Islet precursor cell (in vitro differentiated cells): ENCODE measurements around the gene DCUN1D2.
"Not testable (repeated sequence)": the region's sequence is repeated elsewhere in the genome, so short reads cannot be mapped to it uniquely, and the experiment has no call there.

Experiments
- DNase-seq: peaks from one replicate; pipeline ENCODE4 v3.0.0-alpha.2; 2018

The DCUN1D2 gene

DNA sequence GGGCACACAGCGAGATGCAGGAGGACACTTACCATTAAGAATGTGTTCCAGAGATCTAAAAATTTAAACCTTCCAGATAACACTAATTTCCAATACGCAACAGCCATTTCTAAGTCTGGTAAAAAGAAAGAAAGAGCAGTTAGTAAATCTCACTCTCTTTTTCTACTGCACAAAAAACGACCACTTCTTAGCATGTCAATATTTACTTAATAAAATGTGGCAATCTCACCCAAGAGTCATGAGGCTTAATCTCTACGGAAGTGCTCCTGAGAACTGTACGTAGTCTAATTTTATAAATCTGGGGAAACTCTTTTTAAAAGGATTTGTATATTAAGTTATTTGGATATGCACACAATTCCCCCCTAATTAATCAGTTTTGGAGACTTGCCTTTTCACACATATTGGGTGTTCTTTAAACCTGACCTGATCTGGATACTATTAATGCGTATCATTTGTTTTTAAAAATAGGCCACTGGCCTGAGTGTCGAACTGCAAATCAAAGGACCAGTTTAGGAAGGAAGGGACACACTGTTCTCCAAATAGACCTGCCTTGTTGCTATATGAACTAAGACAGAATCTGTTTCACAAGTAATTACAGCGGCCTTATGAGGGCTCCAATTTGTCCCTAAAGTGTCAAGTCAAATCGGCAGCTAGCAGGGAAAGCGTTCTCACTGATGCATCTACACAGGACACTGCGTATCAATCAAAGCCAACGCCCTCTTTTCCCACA, 29.3 kb downstream of the DCUN1D2 start:
- DNase-seq, result no peak

DNA sequence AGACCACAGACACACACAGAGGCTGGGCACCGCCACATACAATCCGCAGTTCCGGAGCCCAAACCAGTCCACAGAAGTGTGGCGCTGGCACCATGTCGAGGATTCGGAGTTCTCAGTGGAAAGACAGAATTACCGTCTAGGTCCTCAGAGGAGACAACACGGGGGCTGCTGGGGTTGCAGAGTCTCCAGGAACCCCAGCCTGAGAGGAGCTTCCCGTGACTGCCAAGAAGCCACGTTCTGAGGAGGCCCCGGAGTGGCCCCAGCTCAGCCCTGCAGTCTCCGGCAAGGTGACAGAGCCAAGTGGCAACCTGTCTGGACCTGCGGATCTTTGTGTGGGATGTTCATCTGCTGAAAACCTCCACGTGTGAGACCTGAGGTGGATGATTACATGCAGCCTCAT, 29.9 kb downstream of the DCUN1D2 start:
- DNase-seq, result no peak

DNA sequence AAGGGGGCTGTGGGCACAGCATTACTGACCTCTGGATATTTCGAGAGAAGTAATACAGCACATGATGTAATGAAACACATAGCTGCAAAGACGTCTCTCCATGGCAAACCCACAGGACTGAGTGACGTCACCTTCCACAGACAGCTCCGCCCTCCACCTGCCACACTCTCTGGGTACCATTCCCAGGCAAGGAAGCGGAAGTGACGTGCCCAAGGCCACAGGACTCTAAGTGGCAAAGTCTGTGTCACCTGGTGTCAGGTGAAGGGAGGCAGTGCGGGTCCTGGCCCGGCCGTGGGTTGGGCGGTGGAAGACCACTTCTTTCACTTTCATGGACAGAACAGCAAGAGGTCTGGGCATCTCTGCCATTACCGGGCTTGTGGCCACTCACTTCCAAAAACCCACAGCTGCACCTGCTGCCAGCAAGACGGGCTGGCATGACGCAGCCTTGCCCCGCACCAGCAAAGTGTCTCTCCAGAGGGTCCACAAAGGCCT, 30.4 kb downstream of the DCUN1D2 start:
- DNase-seq, result no peak

DNA sequence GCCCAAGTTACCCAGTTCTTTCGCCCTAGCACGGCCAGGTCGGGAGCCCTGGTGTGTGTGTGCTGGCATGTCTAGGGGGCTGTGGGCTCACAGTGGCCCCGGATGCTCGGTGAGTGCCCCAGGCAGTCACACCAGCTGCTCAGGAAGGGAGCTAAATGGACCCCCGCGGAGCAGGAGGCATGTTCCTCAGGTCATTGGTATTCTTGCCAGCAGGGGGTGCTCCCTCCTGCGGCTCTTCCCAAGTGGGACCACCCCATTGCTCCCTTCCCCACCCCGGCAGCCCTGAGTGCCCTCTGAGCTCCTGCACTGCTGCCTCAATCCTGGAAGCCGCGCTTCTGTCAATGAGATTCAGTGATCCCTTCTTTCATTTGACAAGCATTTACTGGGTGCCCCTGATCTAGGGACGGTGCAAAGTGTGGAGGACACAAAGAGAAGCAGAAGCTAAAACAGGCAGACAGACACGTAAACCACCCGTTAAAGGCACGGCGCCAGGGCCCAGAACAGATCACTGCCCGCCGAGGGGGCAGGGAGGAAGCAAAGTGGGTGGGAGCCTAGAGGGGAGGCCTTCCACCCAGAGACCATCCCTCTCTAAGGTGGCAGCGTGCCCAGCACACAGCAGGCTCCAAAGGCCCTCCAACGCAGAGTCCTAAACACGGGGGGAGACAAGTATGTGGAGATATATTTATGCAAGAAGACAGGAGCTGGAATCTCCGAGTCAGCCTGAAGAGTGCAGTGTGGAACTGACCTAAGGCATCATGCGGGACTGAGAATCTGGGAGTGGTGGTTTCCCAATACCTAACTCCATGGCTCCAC, 32.1 kb downstream of the DCUN1D2 start:
- peak; percentile 69 for DNase-seq

DNA sequence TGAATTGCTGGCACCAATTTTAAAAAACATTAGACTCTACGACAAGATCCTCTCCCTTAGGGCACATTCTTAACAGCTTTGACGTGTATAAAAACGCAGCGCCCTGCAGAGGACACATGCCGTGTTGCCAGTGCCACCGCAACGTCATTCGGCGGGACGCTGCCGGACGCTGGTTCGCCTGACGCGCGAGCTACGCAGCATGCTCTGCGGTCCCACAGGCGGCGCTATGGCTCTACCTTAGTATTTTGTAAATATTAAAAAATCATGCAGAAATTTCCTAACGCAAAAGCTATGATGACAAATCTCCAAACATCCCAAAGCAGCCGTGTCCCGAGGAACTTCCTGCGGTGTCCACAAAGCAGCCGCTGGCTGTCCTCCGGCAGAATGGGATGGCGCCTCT, 33.0 kb downstream of the DCUN1D2 start:
- DNase-seq, result no peak

DNA sequence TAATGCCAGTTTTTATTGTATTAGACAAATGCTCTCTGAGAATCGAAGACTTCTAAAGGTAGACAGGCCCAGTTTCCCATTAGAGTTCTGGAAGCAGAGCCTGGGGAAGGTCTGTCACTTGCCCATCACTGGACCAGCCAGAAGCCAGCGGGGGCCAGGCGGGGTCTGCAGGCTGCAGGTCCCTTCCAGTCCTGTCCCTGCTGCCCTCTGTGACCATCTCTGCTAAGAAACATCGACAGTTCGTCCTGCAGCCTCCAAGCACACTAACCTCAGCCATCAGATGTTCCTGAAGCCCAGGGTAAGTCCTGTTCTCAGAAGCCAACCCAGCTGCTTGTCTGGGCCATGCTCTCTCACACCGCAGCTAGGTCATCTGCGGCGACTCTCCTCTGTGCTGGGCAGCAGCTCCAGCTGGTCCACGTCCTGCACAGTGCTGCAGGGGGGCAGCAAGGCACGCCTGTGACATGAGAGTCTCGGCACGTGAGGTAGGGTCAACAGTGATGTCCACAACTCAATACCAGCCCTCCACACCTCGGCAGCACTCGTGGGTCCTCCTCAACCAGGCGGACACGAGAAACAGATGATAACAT, 34.3 kb downstream of the DCUN1D2 start:
- no peak for DNase-seq

DNA sequence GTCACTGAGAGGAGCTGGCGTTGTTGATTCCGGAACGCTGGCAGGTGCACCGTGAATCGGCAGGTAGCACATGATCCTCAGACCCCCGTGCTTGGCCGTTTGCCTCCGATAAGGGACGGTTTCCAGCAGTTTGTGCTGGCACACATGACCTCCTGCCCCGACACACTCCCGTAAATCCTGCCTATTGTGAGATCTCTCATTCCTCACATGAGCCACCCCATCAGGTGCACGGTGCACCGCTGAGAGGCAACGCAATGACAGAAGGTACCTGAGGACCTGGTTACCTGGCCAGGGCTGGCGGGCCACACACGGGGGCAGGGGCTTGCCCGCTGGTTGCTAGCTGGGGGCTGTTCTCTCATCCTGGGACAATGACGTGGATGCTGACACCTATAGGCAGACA, 35.1 kb downstream of the DCUN1D2 start:
- DNase-seq, result no peak

DNA sequence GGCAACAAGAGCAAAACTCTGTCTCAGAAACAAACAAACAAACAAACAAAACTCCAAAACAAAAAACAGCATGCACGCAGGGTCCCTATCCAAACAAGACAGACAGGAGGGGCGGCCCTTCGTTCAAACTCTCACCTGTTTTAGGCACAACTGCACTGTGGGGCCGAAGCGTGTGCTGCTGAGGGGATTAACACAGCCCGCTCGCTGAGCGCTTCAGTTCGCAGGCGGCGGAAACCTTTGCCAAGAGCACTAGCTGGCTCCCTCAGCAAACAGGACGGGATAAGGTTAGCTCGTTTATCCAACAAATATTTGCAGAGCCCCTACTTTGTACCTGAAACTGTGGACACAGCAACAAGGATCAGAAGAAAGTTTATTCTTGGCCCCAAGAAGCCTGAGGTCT, 35.6 kb downstream of the DCUN1D2 start:
- no peak for DNase-seq

DNA sequence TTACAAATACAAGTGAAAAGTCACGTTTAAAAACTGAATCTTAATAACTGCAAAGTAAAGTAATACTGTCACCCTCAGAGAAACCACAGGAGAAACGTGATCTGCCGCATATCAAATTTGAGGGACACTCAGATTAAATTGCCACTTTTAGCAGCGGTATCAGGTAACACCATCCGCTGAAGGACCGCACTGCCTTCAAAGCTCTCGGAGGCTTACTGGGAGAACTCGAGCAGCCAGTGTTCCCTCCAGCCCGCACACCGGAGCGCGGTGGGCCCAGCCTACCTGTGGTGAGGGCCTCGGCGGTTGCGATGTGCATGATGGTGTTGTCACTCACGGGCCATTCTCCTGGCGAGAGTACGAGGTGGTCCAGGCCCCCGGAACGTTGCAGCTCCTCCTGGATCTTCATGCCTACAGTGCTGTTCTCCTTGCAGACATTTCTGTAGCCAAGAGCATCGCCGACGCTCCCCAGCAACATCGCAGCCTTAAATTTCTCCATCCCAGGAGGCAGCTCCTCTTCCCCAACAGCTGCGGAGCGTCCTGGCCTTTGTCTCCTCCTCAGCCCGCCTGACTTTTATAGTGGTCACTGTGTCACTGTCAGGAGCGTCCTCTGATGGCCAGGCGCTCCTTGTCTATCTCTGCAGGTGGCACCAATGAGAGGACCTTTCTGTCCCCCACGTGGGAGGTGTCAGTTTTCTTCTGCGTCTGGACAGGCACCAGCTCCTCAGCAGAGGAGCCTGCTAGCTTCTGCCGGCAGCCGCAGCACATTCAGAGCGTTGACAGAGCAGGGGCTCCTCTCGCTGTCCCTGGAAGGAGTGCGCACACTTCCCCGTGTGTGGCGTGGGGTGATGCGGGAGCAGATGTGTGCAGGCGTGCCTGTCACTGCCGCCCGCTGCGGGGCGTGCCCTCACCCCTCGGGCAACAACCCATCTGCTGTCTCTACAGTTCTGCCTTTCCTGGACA, 37.3 kb downstream of the DCUN1D2 start, which contains the start of gene ADPRHL1:
ADPRHL1 (minus strand) TSS at position 547 of the 960 bp plus-strand sequence; CDS start at position 496, 51 bp downstream.
- no peak for DNase-seq

DNA sequence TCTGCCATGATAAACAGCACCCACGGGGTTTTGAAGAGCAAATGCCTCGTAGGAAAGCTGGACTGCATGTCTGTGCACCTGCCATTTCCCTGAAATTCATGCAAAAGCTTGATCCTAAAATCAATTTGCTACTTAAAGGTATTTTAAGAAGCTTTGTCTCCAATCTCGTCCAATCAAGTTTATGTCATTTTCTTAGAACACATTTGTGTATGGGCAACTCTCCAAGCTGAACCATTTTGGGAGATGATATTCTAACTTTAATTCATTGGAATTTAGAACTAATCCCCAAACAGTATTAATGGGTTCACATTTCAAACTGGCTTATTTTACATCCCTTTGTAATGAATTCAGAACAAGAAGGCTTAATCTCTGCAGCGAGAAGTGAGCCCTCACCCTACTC, 38.0 kb downstream of the DCUN1D2 start:
- no peak for DNase-seq

DNA sequence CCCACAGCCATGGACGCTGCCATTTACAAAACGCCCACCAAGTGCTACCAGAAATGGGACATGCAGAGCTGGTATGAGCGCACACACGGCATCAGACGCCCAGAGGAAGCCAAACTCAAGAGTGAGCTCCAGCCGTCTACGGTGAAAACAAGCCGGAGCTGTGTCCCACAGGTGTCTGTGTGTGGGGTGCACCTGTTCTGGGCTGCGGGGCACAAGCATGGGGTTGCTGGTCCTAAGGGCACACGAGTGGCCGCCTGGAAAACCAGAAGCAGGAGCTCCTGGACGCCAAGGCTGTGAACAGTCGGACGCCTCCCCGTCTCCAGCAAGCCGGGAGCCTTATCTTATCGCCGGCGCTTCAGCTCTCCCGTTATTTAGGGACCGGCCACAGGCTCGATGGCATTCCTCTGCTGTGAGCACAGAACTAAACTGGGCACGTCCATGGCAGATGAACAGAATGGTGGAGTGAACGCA, 38.5 kb downstream of the DCUN1D2 start:
- peak; percentile 28 for DNase-seq

DNA sequence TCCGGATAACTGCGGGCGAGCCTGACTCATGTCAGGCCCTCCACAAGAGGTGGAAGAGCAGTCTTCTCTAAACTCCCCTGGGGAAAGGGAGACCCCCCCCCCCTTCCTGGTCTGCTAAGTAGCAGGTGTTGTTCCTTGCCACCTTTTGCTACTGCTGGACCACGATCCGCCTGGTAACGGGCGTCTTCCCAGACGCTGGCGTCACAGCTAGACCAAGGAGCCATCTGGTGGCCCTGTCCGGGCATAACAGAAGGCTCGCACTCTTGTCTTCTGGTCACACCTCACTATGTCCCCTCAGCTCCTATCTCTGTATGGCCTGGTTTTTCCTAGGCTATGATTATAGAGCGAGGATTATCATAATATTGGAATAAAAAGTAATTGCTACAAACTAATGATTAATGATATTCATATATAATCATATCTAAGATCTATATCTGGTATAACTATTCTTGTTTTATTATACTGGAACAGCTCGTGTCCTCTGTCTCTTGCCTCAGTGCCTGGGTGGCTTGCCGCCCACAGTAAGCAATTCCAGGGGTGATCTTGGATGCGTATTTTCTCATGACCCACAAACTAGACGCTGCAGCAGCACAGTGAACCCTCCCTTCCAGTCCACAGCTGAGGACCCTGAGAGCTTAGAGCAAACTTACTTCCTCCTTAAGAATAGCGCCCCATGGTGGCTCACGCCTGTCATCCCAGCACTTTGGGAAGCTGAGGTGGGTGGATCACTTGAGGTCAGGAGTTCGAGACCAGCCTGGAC, 39.5 kb downstream of the DCUN1D2 start:
- DNase-seq, result peak; percentile 71

DNA sequence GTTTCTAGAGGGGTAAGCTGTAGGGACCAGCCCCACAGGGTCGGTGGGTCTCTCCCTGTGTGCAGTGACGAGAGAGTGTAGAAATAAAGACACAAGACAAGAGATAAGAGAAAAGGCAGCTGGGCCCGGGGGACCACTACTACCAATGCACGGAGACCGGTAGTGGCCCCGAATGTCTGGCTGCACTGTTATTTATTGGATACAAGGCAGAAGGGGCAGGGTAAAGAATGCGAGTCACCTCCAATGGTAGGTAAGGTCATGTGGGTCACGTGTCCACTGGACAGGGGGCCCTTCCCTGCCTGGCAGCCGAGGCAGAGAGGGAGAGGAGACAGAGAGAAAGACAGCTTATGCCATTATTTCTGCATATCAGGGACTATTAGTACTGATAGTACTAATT, 40.2 kb downstream of the DCUN1D2 start:
- not testable (repeated sequence) for DNase-seq

DNA sequence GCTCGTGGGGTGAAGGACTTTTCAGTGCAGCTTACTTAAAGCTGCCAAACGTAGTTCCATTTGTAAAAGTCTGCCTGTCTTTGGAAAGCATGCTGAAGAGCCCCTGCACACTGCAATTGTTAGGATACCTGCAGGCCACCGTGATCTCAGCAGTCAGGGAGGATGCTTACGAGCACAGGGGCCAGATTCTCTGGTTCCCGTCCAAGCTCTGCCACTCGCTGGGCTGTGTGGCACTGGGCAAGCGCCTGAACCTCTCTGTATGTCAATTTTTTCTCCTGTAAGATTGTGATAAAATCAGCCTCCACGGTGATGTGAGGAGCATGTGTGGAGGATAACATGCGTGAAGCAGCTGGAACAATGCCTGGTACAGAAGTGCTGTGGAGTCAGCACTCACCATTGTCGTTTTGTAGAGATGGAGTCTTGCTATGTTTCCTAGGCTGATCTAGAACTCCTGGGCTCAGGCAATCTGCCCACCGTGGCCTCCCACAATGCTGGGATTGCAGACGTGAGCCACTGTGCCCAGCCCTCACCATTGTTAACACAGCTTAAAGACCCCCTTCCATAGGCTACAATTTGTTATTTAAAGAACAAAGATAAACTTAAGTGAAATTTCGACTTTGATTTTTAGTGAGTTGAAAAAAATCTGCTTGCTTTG, 40.7 kb downstream of the DCUN1D2 start:
- DNase-seq, result no peak

DNA sequence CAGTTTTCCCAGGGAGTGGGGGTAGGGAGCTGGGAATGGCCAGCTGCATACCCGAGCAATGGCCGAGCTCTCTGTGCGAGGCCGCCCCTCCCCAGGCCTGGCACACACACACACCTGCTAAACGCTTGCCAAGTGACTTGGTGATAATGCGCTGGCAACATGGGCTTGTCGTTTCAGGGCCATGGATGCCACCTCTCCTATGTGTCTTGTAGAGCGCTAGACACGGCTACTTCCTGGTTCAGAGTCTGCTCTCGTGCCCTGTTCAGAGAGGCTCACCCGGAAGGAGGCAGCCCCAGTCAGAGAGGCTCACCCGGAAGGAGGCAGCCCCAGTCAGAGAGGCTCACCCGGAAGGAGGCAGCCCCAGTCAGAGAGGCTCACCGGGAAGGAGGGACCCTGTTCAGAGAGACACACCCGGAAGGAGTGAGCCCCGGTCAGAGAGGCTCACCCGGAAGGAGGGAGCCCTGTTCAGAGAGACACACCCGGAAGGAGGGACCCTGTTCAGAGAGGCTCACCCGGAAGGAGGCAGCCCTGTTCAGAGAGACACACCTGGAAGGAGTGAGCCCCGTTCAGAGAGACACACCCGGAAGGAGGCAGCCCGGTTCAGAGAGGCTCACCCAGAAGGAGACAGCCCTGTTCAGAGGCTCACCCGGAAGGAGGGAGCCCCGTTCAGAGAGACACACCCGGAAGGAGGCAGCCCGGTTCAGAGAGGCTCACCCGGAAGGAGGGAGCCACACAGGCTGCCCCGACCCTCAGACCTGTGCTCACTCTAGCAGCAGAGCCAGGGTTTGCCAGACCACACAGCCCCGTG, 41.4 kb downstream of the DCUN1D2 start:
- no peak for DNase-seq

DNA sequence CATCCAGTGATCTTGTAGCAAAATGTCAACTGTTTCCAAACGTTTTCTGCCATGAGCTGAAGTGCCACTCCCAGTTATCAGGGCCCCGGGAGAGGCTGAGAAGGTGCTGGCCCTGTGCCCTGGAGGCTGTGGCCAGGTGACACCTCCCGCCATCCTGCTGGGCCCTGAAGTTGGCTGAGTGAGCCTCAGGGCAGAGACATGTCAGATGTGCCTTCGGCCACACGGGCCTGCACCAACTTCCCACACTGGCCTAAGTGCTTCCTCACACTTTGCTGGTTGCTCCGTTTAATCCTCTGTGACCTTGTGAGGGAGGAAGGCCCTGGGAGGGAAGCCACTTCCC, 42.0 kb downstream of the DCUN1D2 start:
- DNase-seq, result peak; percentile 62

DNA sequence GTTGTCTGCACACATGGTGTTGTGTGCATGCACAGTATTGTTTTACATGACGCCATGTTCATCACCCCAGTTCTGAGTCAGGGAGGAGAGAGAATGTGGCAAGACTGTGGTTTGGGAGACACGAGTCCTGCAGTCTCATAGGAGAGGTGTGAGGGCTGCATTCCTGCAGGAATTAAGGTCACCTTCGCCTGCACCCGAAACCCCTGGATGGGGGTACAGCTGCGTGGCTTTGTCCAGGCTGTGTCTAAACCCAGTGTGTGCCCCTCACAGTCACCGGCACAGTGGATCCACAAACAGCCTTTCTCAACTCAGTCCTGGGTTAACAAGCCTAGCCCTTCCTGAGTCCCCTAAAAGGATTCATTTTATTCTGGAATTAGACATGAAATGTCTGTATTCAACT, 42.9 kb downstream of the DCUN1D2 start:
- DNase-seq, result no peak

DNA sequence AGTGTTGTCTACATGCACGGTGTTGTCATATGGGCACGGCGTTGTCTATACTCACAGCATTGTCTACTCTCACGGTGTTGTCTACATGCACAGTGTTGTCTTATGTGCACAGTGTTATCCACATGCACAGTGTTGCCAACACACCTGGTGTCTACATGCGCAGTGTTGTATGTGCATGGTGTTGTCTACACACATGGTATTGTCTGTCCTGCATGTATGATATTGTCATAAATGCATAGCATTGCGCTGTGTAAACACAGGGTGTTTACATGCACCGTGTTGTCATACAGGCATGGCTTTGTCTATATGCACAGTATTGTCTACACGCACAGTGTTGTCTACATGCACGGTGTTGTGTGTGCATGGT, 44.0 kb downstream of the DCUN1D2 start:
- no peak for DNase-seq

DNA sequence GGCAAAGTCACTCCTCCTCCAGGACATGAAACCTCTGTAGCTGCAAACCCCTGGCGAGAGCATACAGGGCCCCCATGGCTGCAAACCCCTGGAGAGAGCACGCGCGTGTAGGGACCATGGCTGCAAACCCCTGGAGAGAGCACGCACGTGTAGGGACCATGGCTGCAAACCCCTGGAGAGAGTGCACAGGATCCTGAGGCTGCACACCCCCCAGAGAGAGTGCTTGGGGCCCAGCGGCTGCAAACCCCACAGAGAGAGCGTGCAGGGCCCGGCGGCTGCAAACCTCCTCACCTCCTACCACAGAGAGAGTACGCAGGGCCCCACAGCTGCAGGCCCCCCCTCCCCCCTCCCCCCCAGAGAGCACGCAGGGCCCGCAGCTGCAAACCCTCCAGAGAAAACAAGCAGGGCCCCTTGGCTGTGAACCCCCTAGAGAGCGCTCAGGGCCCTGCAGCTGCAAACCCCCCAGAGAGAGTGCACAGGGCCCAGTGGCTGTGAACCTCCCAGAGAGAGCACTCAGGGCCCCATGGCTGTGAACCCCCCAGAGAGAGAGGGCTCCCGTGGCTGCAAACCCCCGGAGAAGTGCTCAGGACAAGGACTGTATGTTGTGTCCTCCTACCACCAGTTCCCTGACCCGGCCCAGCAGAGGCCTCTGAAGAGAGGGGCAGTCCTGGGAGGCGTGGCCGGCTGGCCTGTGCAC, 44.6 kb downstream of the DCUN1D2 start:
- DNase-seq, result no peak

DNA sequence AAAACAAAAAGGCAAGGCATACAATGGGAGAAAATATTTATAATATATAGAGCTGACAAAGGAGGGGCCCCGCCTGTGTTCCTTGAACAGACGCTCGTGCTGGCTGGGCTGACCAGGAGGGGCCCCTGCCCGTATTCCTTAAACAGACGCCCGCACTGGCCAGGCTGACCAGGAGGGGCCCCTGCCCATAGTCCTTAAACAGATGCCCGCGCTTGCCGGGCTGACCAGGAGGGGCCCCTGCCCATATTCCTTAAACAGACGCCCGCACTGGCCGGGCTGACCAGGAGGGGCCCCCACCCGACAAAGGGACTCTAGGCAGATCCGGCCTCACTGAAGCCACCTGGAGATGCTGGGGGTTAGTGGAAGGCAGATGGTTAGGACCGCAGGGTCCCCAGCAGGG, 46.5 kb downstream of the DCUN1D2 start:
- DNase-seq, result no peak
